AG04450 (cell line): ENCODE measurements around the gene TBC1D14. TPM values are rescaled to one million over a fixed set of nuclear protein-coding genes. Genes with fewer than 3 reads are reported as not detected.

Experiments
- CTCF ChIA-PET: fragments of 300-600, 350-600 bp; formaldehyde crosslinking; extraction: SDS; loops from one replicate; lab custom pipeline; 2022; ENCODE audit warnings: antibody characterized with exemption, inconsistent platforms; lab: Charles Lee
- POLR2A ChIA-PET: fragments of 350-600 bp; formaldehyde crosslinking; extraction: SDS; loops from one replicate; lab custom pipeline; 2021; ENCODE audit warnings: antibody characterized with exemption, inconsistent platforms; lab: Yijun Ruan, JAX
- DNase-seq: peaks from one replicate; pipeline ENCODE4 v3.0.0-alpha.2; 2011; ENCODE audit warnings: low read depth, low spot score
- H3K27ac ChIP-seq: one replicate; pipeline ENCODE4 v1.5.1; 2012; ENCODE audit warnings: low read depth, low read length, control low read depth
- H3K27me3 ChIP-seq: one replicate; pipeline ENCODE4 v1.6.0; 2012; ENCODE audit warnings: low read length; ENCODE audit not compliant: control insufficient read depth, insufficient read depth
- H3K4me3 ChIP-seq: 2 replicates; pipeline ENCODE4 v1.5.1; 2011; ENCODE audit warnings: mild to moderate bottlenecking, low read depth, low read length, control low read depth
- H3K9me3 ChIP-seq: 2 replicates; pipeline ENCODE4 v1.5.1; 2012; ENCODE audit warnings: low read length; ENCODE audit not compliant: control insufficient read depth, insufficient read depth
- CTCF ChIP-seq: IDR thresholded peaks from 2 replicates; pipeline ENCODE4 v1.5.1; 2011; ENCODE audit warnings: low read depth, low read length, control low read depth, inconsistent platforms
- polyA plus RNA-seq: library from polyadenylated mRNA; depleted of rRNA; stranded (reverse); fragments of >200 nt; gene quantifications from 2 replicates; pipeline ENCODE4 v1.2.3, GENCODE V29; 2011

TBC1D14 gene
- polyA plus RNA-seq, 1 experiment = 46.3 TPM

- no peak overlapping the region for H3K27ac ChIP-seq
- no peak for DNase-seq
- TF ChIP-seq CTCF = no peak
- ChIA-PET CTCF (no interaction called here), POLR2A (no interaction called here)
- H3K27me3 ChIP-seq = no peaks in the 10 kb centered on the region
- peaks cover under 1% of the 10 kb centered on the region; the same call in 1 of the 2 replicates for H3K9me3 ChIP-seq
- no peak overlapping the region for H3K4me3 ChIP-seq
These were observed 137.3 kb downstream of the TBC1D14 start for GRCh38 chr4:7046971-7047370.

- Histone ChIP-seq H3K27ac (no peak overlapping the region), H3K4me3 (no peak overlapping the region), H3K27me3 (no peaks in the 10 kb centered on the region), H3K9me3 (peaks cover 5% of the 10 kb centered on the region; the same call in 1 of the 2 replicates)
- POLR2A ChIA-PET = no interaction called here
- TF ChIP-seq CTCF = no peak
- CTCF ChIA-PET = no interaction called here
- DNase-seq = no peak
These were observed 139.0 kb downstream of the TBC1D14 start for GRCh38 chr4:7048642-7049041.

- H3K27me3 ChIP-seq = no peaks in the 10 kb centered on the region
- CTCF ChIA-PET = no interaction called here
These were observed 139.7 kb downstream of the TBC1D14 start for GRCh38 chr4:7049295-7049694.

GRCh38 chr4:7049739-7050138 lies 140.1 kb downstream of the TBC1D14 start:
- DNase-seq = no peak
- TF ChIP-seq CTCF = no peak
- CTCF ChIA-PET = no interaction called here

More at GRCh38 chr4:7049295-7049694, 139.7 kb downstream of the TBC1D14 start:
- DNase-seq = no peak
- POLR2A ChIA-PET = no interaction called here
- TF ChIP-seq CTCF = no peak
- Histone ChIP-seq H3K27ac (no peak overlapping the region), H3K9me3 (peaks cover 9% of the 10 kb centered on the region), H3K4me3 (no peak overlapping the region)

GRCh38 chr4:7050481-7051143 lies 141.0 kb downstream of the TBC1D14 start:
- Histone ChIP-seq H3K9me3 (peaks cover 14% of the 10 kb centered on the region), H3K27ac (no peak overlapping the region), H3K27me3 (no peaks in the 10 kb centered on the region), H3K4me3 (no peak overlapping the region)
- POLR2A ChIA-PET = interaction anchor here (0.5 kb wide), 1 partner anchor 22 kb away, joined by 3 read pairs; no protein-coding TSS in a partner anchor
- CTCF ChIA-PET = no interaction called here
- DNase-seq = no peak
- TF ChIP-seq CTCF = no peak

More at GRCh38 chr4:7049739-7050138, 140.1 kb downstream of the TBC1D14 start:
- POLR2A ChIA-PET = no interaction called here
- peaks cover 13% of the 10 kb centered on the region for H3K9me3 ChIP-seq
- no peaks in the 10 kb centered on the region for H3K27me3 ChIP-seq
- no peak overlapping the region for H3K27ac ChIP-seq
- no peak overlapping the region for H3K4me3 ChIP-seq
